Mesenchymal stem cell (in vitro differentiated cells and primary cell): ENCODE measurements around the gene SYT6.
A peak's percentile ranks its signal among the peaks of the same experiment; 100 is the strongest.

ENCODE experiments used
- DNase-seq: peaks from one replicate; pipeline ENCODE4 v3.0.0-alpha.2; 2013
- H2AFZ ChIP-seq: one replicate; pipeline ENCODE4 v1.6.1; 2013; ENCODE audit warnings: low read depth, mild to moderate bottlenecking, control low read depth, inconsistent platforms, low read length, moderate library complexity
- H2AK5ac ChIP-seq: 2 replicates; pipeline ENCODE4 v1.6.1; 2013; ENCODE audit warnings: low read length, moderate library complexity, mild to moderate bottlenecking, inconsistent platforms; ENCODE audit not compliant: severe bottlenecking
- H2BK120ac ChIP-seq: one replicate; pipeline ENCODE4 v1.6.1; 2013; ENCODE audit warnings: low read depth, mild to moderate bottlenecking, inconsistent platforms, low read length, moderate library complexity
- H2BK12ac ChIP-seq, 2 experiments: one replicate each; pipeline ENCODE4 v1.6.1; 2013; ENCODE audit warnings: inconsistent platforms in 2 of 2, low read length in 2 of 2, mild to moderate bottlenecking in 2 of 2, moderate library complexity in 2 of 2, control low read depth in 1 of 2
- H2BK15ac ChIP-seq: one replicate; pipeline ENCODE4 v1.6.1; 2013; ENCODE audit warnings: mild to moderate bottlenecking, low read depth, inconsistent platforms; ENCODE audit not compliant: poor library complexity, severe bottlenecking
- H2BK5ac ChIP-seq: 2 replicates; pipeline ENCODE4 v1.6.1; 2013; ENCODE audit warnings: low read depth, mild to moderate bottlenecking, low read length, control low read depth, inconsistent platforms; ENCODE audit not compliant: poor library complexity, severe bottlenecking
- H3K14ac ChIP-seq, 2 experiments: one replicate each; pipeline ENCODE4 v1.6.1; 2013; ENCODE audit warnings: inconsistent platforms in 2 of 2, low read length in 2 of 2, control low read depth in 1 of 2, mild to moderate bottlenecking in 1 of 2, moderate library complexity in 1 of 2
- H3K18ac ChIP-seq, 2 experiments: one replicate each; pipeline ENCODE4 v1.6.1; 2013; ENCODE audit warnings: inconsistent platforms in 2 of 2, low read length in 2 of 2, control low read depth in 1 of 2, low read depth in 1 of 2, mild to moderate bottlenecking in 1 of 2
- H3K23ac ChIP-seq, 2 experiments: one replicate each; pipeline ENCODE4 v1.6.1; 2013; ENCODE audit warnings: inconsistent platforms in 2 of 2, low read length in 2 of 2, mild to moderate bottlenecking in 2 of 2, moderate library complexity in 2 of 2, control low read depth in 1 of 2
- H3K27ac ChIP-seq: 2 replicates; pipeline ENCODE4 v1.5.1; 2013; ENCODE audit warnings: mild to moderate bottlenecking, moderate library complexity, low read length, control low read depth, inconsistent platforms; ENCODE audit not compliant: poor library complexity, severe bottlenecking
- H3K27me3 ChIP-seq, 2 experiments: 2 replicates each; pipeline versions ENCODE4 v1.6.1 to v1.7.0; 2013; ENCODE audit warnings: low read length in 2 of 2, mild to moderate bottlenecking in 2 of 2, moderate library complexity in 2 of 2, control low read depth in 1 of 2, inconsistent platforms in 1 of 2; ENCODE audit not compliant: control insufficient read depth in 1 of 2, insufficient read depth in 1 of 2
- H3K36me3 ChIP-seq, 2 experiments: 2 replicates each; pipeline versions ENCODE4 v1.6.1 to v1.7.0; 2013; ENCODE audit warnings: low read length in 2 of 2, control low read depth in 1 of 2, inconsistent platforms in 1 of 2, low read depth in 1 of 2, mild to moderate bottlenecking in 1 of 2; ENCODE audit not compliant: insufficient read depth in 2 of 2, control insufficient read depth in 1 of 2
- H3K4ac ChIP-seq, 2 experiments: one replicate each; pipeline ENCODE4 v1.6.1; 2013; ENCODE audit warnings: inconsistent platforms in 2 of 2, low read length in 2 of 2, mild to moderate bottlenecking in 2 of 2, moderate library complexity in 2 of 2, control low read depth in 1 of 2, low read depth in 1 of 2
- H3K4me1 ChIP-seq: 2 replicates; pipeline ENCODE4 v1.6.1; 2013; ENCODE audit warnings: low read depth, low read length, control low read depth; ENCODE audit not compliant: control insufficient read depth, insufficient read depth
- H3K4me2 ChIP-seq: 2 replicates; pipeline ENCODE4 v1.6.1; 2013; ENCODE audit warnings: low read length, mild to moderate bottlenecking, inconsistent platforms; ENCODE audit not compliant: poor library complexity, severe bottlenecking
- H3K4me3 ChIP-seq, 2 experiments: 2 replicates each; pipeline versions ENCODE4 v1.5.1 to v1.7.0; 2013; ENCODE audit warnings: low read length in 2 of 2, mild to moderate bottlenecking in 2 of 2, control low read depth in 1 of 2, low read depth in 1 of 2; ENCODE audit not compliant: insufficient read depth in 1 of 2
- H3K79me1 ChIP-seq: replicated peaks from 2 replicates; pipeline ENCODE4 v1.6.1; 2013; ENCODE audit warnings: mild to moderate bottlenecking, control low read depth, low read length, inconsistent platforms; ENCODE audit not compliant: poor library complexity, severe bottlenecking
- H3K9ac ChIP-seq: 2 replicates; pipeline ENCODE4 v1.7.0; 2013; ENCODE audit warnings: mild to moderate bottlenecking, low read length, moderate library complexity
- H3K9me3 ChIP-seq: 2 replicates; pipeline ENCODE4 v1.7.0; 2013; ENCODE audit warnings: mild to moderate bottlenecking, low read length; ENCODE audit not compliant: control insufficient read depth
- H4K8ac ChIP-seq: one replicate; pipeline ENCODE4 v1.6.1; 2013; ENCODE audit warnings: inconsistent platforms, mild to moderate bottlenecking, low read length, moderate library complexity
- H4K91ac ChIP-seq: one replicate; pipeline ENCODE4 v1.6.1; 2013; ENCODE audit warnings: mild to moderate bottlenecking, low read length, inconsistent platforms
- WGBS: methylation state at CpG from one replicate; pipeline ENCODE4 v1.1.7; 2013; ENCODE audit warnings: mixed read lengths; 5-methylcytosine and 5-hydroxymethylcytosine counted together

The SYT6 gene

GRCh38 chr1:114048232-114048631 lies 105.4 kb downstream of the SYT6 start:
- no peak overlapping the region for H3K4me2 ChIP-seq
- H2AFZ ChIP-seq: no peak overlapping the region
- no peak overlapping the region for H2BK120ac ChIP-seq
- no peak overlapping the region for H2BK15ac ChIP-seq
- no peak for DNase-seq
- H4K8ac ChIP-seq: no peak overlapping the region
- no peak overlapping the region for H2BK12ac ChIP-seq
- H3K14ac ChIP-seq: no peak overlapping the region
- no peak overlapping the region for H3K9ac ChIP-seq
- H4K91ac ChIP-seq: no peak overlapping the region
- no peak overlapping the region for H3K23ac ChIP-seq
- 91% methylated on average over 1 of the region's 1 CpG for WGBS
- no peaks in the 10 kb centered on the region for H3K9me3 ChIP-seq
- peaks cover 12 to 24% of the 10 kb centered on the region in 2 experiments for H3K27me3 ChIP-seq
- H3K4me1 ChIP-seq: no peaks in the 10 kb centered on the region
- H3K36me3 ChIP-seq: no peaks in the 10 kb centered on the region
- no peak overlapping the region for H3K27ac ChIP-seq
- H3K4ac ChIP-seq: no peak overlapping the region
- no peaks in the 10 kb centered on the region for H3K79me1 ChIP-seq
- H3K18ac ChIP-seq: no peak overlapping the region
- H3K4me3 ChIP-seq: no peak overlapping the region
- no peak overlapping the region for H2AK5ac ChIP-seq
- no peak overlapping the region for H2BK5ac ChIP-seq

- Histone ChIP-seq H3K14ac (no peak overlapping the region), H2BK120ac (no peak overlapping the region), H3K27ac (no peak overlapping the region), H2BK15ac (no peak overlapping the region), H2AK5ac (no peak overlapping the region), H2BK12ac (no peak overlapping the region), H3K9me3 (no peaks in the 10 kb centered on the region), H2AFZ (no peak overlapping the region), H3K36me3 (peaks cover 0 to 2% of the 10 kb centered on the region in 2 experiments), H3K4me3 (no peak overlapping the region), H3K9ac (no peak overlapping the region), H4K8ac (no peak overlapping the region), H3K4me2 (no peak overlapping the region), H3K4ac (no peak overlapping the region), H3K23ac (no peak overlapping the region), H4K91ac (no peak overlapping the region), H3K27me3 (peaks cover 12 to 26% of the 10 kb centered on the region in 2 experiments), H2BK5ac (no peak overlapping the region), H3K4me1 (peaks cover 2% of the 10 kb centered on the region), H3K79me1 (no peaks in the 10 kb centered on the region), H3K18ac (no peak overlapping the region)
- WGBS: 72% methylated on average over 4 of the region's 5 CpGs
- DNase-seq: no peak
Measured at GRCh38 chr1:114043548-114043947, 110.1 kb downstream of the SYT6 start.

DNA sequence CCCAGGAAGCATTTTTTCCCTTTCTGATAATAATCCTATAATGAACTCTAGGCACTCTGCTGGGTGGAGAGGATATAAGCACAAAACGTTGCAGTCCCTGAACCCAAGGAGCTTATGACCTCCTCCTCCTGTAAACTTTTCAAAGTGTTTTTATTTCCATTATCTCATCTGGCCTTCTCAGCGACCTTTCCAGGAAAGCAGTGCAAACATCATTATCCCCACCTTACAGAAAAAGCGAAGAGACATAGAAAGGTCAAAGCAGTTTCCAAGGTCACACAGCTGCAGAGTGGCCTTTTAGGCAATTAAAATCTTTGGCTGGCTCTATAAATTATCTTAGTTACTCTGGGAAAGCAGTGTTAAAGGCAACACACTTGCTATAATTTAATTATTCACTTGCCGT lies 110.6 kb downstream of the SYT6 start:
- Histone ChIP-seq H3K4me1 (peaks cover 2% of the 10 kb centered on the region), H3K9ac (no peak overlapping the region), H2AK5ac (no peak overlapping the region), H3K4me2 (no peak overlapping the region), H3K79me1 (no peaks in the 10 kb centered on the region), H3K27ac (no peak overlapping the region), H4K8ac (no peak overlapping the region), H3K4ac (no peak overlapping the region), H3K9me3 (no peaks in the 10 kb centered on the region), H3K14ac (no peak overlapping the region), H3K18ac (no peak overlapping the region), H3K4me3 (no peak overlapping the region), H3K36me3 (peaks cover 0 to 2% of the 10 kb centered on the region in 2 experiments), H2AFZ (no peak overlapping the region), H2BK15ac (no peak overlapping the region), H3K23ac (no peak overlapping the region), H2BK12ac (no peak overlapping the region), H2BK120ac (no peak overlapping the region), H3K27me3 (peaks cover 12 to 26% of the 10 kb centered on the region in 2 experiments), H4K91ac (no peak overlapping the region), H2BK5ac (no peak overlapping the region)
- 33% methylated on average over 2 of the region's 4 CpGs for WGBS
- no peak for DNase-seq

- Histone ChIP-seq H3K79me1 (no peaks in the 10 kb centered on the region), H4K8ac (no peak overlapping the region), H2AFZ (no peak overlapping the region), H2BK15ac (no peak overlapping the region), H3K4ac (no peak overlapping the region), H3K27ac (no peak overlapping the region), H3K9ac (no peak overlapping the region), H3K9me3 (no peaks in the 10 kb centered on the region), H3K23ac (no peak overlapping the region), H3K4me2 (no peak overlapping the region), H3K4me1 (peaks cover 2% of the 10 kb centered on the region), H2BK5ac (no peak overlapping the region), H2BK12ac (no peak overlapping the region), H4K91ac (no peak overlapping the region), H3K4me3 (no peak overlapping the region), H3K18ac (no peak overlapping the region), H3K36me3 (peaks cover 0 to 2% of the 10 kb centered on the region in 2 experiments), H3K27me3 (peaks cover 12 to 24% of the 10 kb centered on the region in 2 experiments), H2AK5ac (no peak overlapping the region), H2BK120ac (no peak overlapping the region), H3K14ac (no peak overlapping the region)
- peak; percentile 27 for DNase-seq
- WGBS: 68% methylated on average over 3 of the region's 4 CpGs
Measured at GRCh38 chr1:114040273-114041015, 113.2 kb downstream of the SYT6 start.
